ENCODE data around the gene UBE2V1.
"Not testable (repeated sequence)": the region's sequence is repeated elsewhere in the genome, so short reads cannot be mapped to it uniquely, and the experiment has no call there.

Gene UBE2V1

GRCh38 chr20:50066161-50066834, 46.7 kb downstream of the UBE2V1 start:
- H3K36me3 ChIP-seq: no peaks in the 10 kb centered on the region
- H3K27ac ChIP-seq: no peak overlapping the region
- H3K27me3 ChIP-seq: peaks cover 14% of the 10 kb centered on the region
- no peak overlapping the region for H3K4me3 ChIP-seq (ENCODE audit: low read depth in 1 of 2, low read length in 1 of 2)
- TF ChIP-seq CTCF (IDR thresholded peaks at IDR 0.05): no peak
- peaks cover 3 to 4% of the 10 kb centered on the region in 2 experiments for H3K4me1 ChIP-seq (ENCODE audit: control insufficient read depth in 1 of 2, insufficient read depth in 1 of 2, low read depth in 1 of 2, low read length in 1 of 2)
- no peaks in the 10 kb centered on the region for H3K9me3 ChIP-seq

GRCh38 chr20:50065325-50065615, 47.7 kb downstream of the UBE2V1 start:
- no peaks in the 10 kb centered on the region for H3K9me3 ChIP-seq
- H3K27ac ChIP-seq: no peak overlapping the region
- no peak overlapping the region for H3K4me3 ChIP-seq (ENCODE audit: low read depth in 1 of 2, low read length in 1 of 2)
- TF ChIP-seq CTCF (IDR thresholded peaks at IDR 0.05): no peak
- no peaks in the 10 kb centered on the region for H3K36me3 ChIP-seq
- H3K4me1 ChIP-seq (ENCODE audit: control insufficient read depth in 1 of 2, insufficient read depth in 1 of 2, low read depth in 1 of 2, low read length in 1 of 2): no peaks in the 10 kb centered on the region
- H3K27me3 ChIP-seq: peaks cover 13% of the 10 kb centered on the region

GRCh38 chr20:50063763-50064162, 49.2 kb downstream of the UBE2V1 start:
- H3K9me3 ChIP-seq; H3K4me1 ChIP-seq (ENCODE audit: control insufficient read depth in 1 of 2, insufficient read depth in 1 of 2, low read depth in 1 of 2, low read length in 1 of 2); H3K4me3 ChIP-seq (ENCODE audit: low read depth in 1 of 2, low read length in 1 of 2); H3K36me3 ChIP-seq; H3K27ac ChIP-seq; H3K27me3 ChIP-seq: not testable (repeated sequence)

GRCh38 chr20:50062006-50062838, 50.7 kb downstream of the UBE2V1 start:
- Histone ChIP-seq H3K36me3 (no peaks in the 10 kb centered on the region), H3K27me3 (no peaks in the 10 kb centered on the region), H3K4me1 (ENCODE audit: control insufficient read depth in 1 of 2, insufficient read depth in 1 of 2, low read depth in 1 of 2, low read length in 1 of 2) (no peaks in the 10 kb centered on the region), H3K9me3 (no peaks in the 10 kb centered on the region), H3K4me3 (ENCODE audit: low read depth in 1 of 2, low read length in 1 of 2) (no peak overlapping the region), H3K27ac (no peak overlapping the region)
- no peak for TF ChIP-seq CTCF (IDR thresholded peaks at IDR 0.05)

- no peaks in the 10 kb centered on the region for H3K9me3 ChIP-seq
- no peaks in the 10 kb centered on the region for H3K27me3 ChIP-seq
- no peak for TF ChIP-seq CTCF (IDR thresholded peaks at IDR 0.05)
- H3K4me1 ChIP-seq (ENCODE audit: control insufficient read depth in 1 of 2, insufficient read depth in 1 of 2, low read depth in 1 of 2, low read length in 1 of 2): no peaks in the 10 kb centered on the region
- no peak overlapping the region for H3K4me3 ChIP-seq (ENCODE audit: low read depth in 1 of 2, low read length in 1 of 2)
- H3K36me3 ChIP-seq: no peaks in the 10 kb centered on the region
- H3K27ac ChIP-seq: no peak overlapping the region
Observed at GRCh38 chr20:50061151-50062005, 51.6 kb downstream of the UBE2V1 start.

Data from neutrophil (primary cell).